Measurements from ENCODE around the gene PSTPIP1. TPM values are rescaled to one million over a fixed set of nuclear protein-coding genes. Genes with fewer than 3 reads are reported as not detected.

PSTPIP1 gene
- total and polyA plus RNA-seq, 2 of the 8 experiments (the other 6 are each of a cell fraction or from before 2014, with no cell fraction given) = 1.6 to 1.8 TPM

- Histone ChIP-seq H2BK20ac (ENCODE audit: low read length) (no peak overlapping the region), H4K91ac (replicated peaks; ENCODE audit: insufficient read length, low read length) (no peak overlapping the region), H3K9ac (replicated peaks in 1 of 4; ENCODE audit: extremely low read depth in 1 of 4, low read depth in 3 of 4, low read length in 3 of 4) (no peak overlapping the region), H4K20me1 (replicated peaks in 1 of 2; ENCODE audit: control insufficient read depth in 1 of 2, insufficient read depth in 2 of 2, low read length in 2 of 2) (no peaks in the 10 kb centered on the region), H3K23me2 (ENCODE audit: low read depth, low read length) (no peaks in the 10 kb centered on the region), H3K14ac (ENCODE audit: insufficient read length) (no peak overlapping the region), H4K5ac (ENCODE audit: insufficient read length, low read depth, low read length) (no peak overlapping the region), H2AK5ac (ENCODE audit: low read depth, low read length) (no peak overlapping the region), H3K4me1 (replicated peaks in 1 of 4; ENCODE audit: control insufficient read depth in 3 of 4, insufficient read depth in 4 of 4, low read length in 3 of 4) (no peaks in the 10 kb centered on the region; a peak in 1 of 7 replicates), H3K27me3 (replicated peaks in 1 of 4; ENCODE audit: control insufficient read depth in 3 of 4, extremely low read depth in 1 of 4, insufficient read depth in 3 of 4, low read length in 3 of 4) (no peaks in the 10 kb centered on the region; a peak in 1 of 7 replicates), H3K4me2 (ENCODE audit: insufficient read depth in 1 of 2, low read depth in 2 of 2, low read length in 2 of 2) (no peak overlapping the region), H2BK12ac (ENCODE audit: low read depth, low read length) (no peak overlapping the region), H3K27ac (ENCODE audit: low read depth, low read length) (no peak overlapping the region), H3K23ac (ENCODE audit: insufficient read length) (no peak overlapping the region), H3K9me3 (ENCODE audit: insufficient read depth in 2 of 2, low read depth in 1 of 2, low read length in 1 of 2) (peaks cover 0 to 9% of the 10 kb centered on the region in 2 experiments; a peak in 1 of 4 replicates), H3K4me3 (ENCODE audit: extremely low read depth in 1 of 4, insufficient read depth in 2 of 4, low read depth in 3 of 4, low read length in 4 of 4) (no peak overlapping the region), H3K79me2 (ENCODE audit: control insufficient read depth in 1 of 2, insufficient read depth in 2 of 2, low read length in 2 of 2) (no peaks in the 10 kb centered on the region), H4K8ac (ENCODE audit: extremely low read depth, insufficient read depth, low read length) (no peak overlapping the region), H3K4ac (replicated peaks; ENCODE audit: insufficient read length, low read depth, low read length) (no peak overlapping the region), H3K18ac (ENCODE audit: extremely low read depth, low read length) (no peak overlapping the region), H3K79me1 (ENCODE audit: low read depth, low read length) (no peaks in the 10 kb centered on the region), H2BK15ac (ENCODE audit: low read length) (no peak overlapping the region), H3K56ac (replicated peaks; ENCODE audit: insufficient read length, low read depth, low read length) (no peak overlapping the region), H2AFZ (ENCODE audit: low read length) (no peak overlapping the region), H2BK120ac (replicated peaks; ENCODE audit: low read depth, low read length) (no peak overlapping the region), H2BK5ac (ENCODE audit: low read depth, low read length) (no peak overlapping the region), H3K36me3 (ENCODE audit: control insufficient read depth in 2 of 4, insufficient read depth in 4 of 4, low read length in 3 of 4) (no peaks in the 10 kb centered on the region)
- WGBS, 2 experiments (ENCODE audit: extremely low coverage in 1 of 2, insufficient coverage in 1 of 2, insufficient read length in 1 of 2, insufficient replicate concordance in 2 of 2, low coverage in 1 of 2, low lambda C conversion rate in 2 of 2, missing lambda C conversion rate in 1 of 2) = 98% methylated on average over 17 of the region's 18 CpGs; no CpG with 5 or more reads in 1 of the 2 experiments
- DNase-seq (ENCODE audit: low read depth in 1 of 2, low spot score in 2 of 2) = no peak
- FAIRE-seq = no peak
- ChIA-PET POLR2A (ENCODE audit: partially characterized antibody) (no interaction called here), CTCF (ENCODE audit: partially characterized antibody) (interaction anchor here (0.6 to 2.2 kb wide), 8 partner anchors 10 to 139 kb away, joined by 3 to 9 read pairs (median 3); no protein-coding TSS in a partner anchor)
- no peak for TF ChIP-seq CEBPB (IDR thresholded peaks at IDR 0.05; ENCODE audit: low read depth, low read length)
- no peak for TF ChIP-seq GTF2F1 (IDR thresholded peaks at IDR 0.05; ENCODE audit: borderline replicate concordance, low read depth, low read length)
- no peak for TF ChIP-seq CTBP2 (IDR thresholded peaks at IDR 0.05; ENCODE audit: borderline replicate concordance, insufficient read depth, insufficient read length, low read length)
- no peak for TF ChIP-seq ZNF274 (IDR thresholded peaks at IDR 0.05; ENCODE audit: borderline replicate concordance, extremely low read depth, low read length)
- no peak for TF ChIP-seq EZH2 (IDR thresholded peaks at IDR 0.05; ENCODE audit: low read depth, low read length, severe bottlenecking)
- TF ChIP-seq FOSL1 (IDR thresholded peaks at IDR 0.05; ENCODE audit: insufficient read depth, low read depth, low read length) = no peak
- TF ChIP-seq SP4 (IDR thresholded peaks at IDR 0.05; ENCODE audit: low read length) = no peak
- TF ChIP-seq RXRA (IDR thresholded peaks at IDR 0.05; ENCODE audit: insufficient read depth, low read depth, low read length) = no peak
Observed at GRCh38 chr15:76978522-76979330, 16.2 kb upstream of the PSTPIP1 start.
